K562 (cell line): ENCODE measurements around the gene CTRL. TPM values are rescaled to one million over a fixed set of nuclear protein-coding genes. Genes with fewer than 3 reads are reported as not detected.

Experiments used
- ATAC-seq: fragments of 200-7000 bp; cut with Tn5 transposase; 3 replicates; pipeline ENCODE4 v1.9.1; 2020; ENCODE audit warnings: moderate library complexity
- BruUV-seq: library from RNA; stranded (reverse); fragments of 400-500 nt; replicated peaks from 2 replicates; lab custom pipeline; 2021; lab: Mats Ljungman, UMichigan
- CTCF ChIA-PET: fragments of 300-600 bp; formaldehyde crosslinking; extraction: SDS; loops from one replicate; lab custom pipeline; 2021; ENCODE audit warnings: low intra/inter-chr PET ratio; lab: Yijun Ruan, JAX
- POLR2A ChIA-PET: fragments of 300-600, 350-650 bp; sonication (Branson Sonifier 250); formaldehyde crosslinking; extraction: SDS; loops from one replicate; lab custom pipeline; 2021; ENCODE audit warnings: antibody characterized with exemption, inconsistent platforms; lab: Yijun Ruan, JAX
- DNase-seq, 4 experiments: peaks; one replicate each; pipeline versions ENCODE4 v3.0.0 to v3.0.0-alpha.2; 2011 to 2018; ENCODE audit warnings: low spot score in 3 of 4, mixed read lengths in 3 of 4; ENCODE audit errors: extremely low read depth in 1 of 4
- FAIRE-seq: peaks from 2 replicates; lab custom pipeline; 2011; peaks lifted over from hg19 to GRCh38; lab: Jason Lieb, UNC
- H2AFZ ChIP-seq: 2 replicates; pipeline ENCODE4 v1.6.0; 2011; ENCODE audit warnings: low read depth, low read length, control low read depth, inconsistent platforms
- H3K27ac ChIP-seq: fragments of 200-600 bp; 3 replicates; pipeline ENCODE4 v1.8.0; 2011; ENCODE audit warnings: low read depth, mild to moderate bottlenecking, control low read depth, inconsistent platforms, low read length, moderate library complexity, mixed read lengths; ENCODE audit errors: extremely low read depth
- H3K27me3 ChIP-seq, 2 experiments: fragments of 300-600 bp in 1 of 2; 2 replicates in 1 of 2; 3 replicates in 1 of 2; pipeline versions ENCODE4 v1.6.0 to v1.8.0; 2011; ENCODE audit warnings: inconsistent platforms in 2 of 2, low read length in 2 of 2, mild to moderate bottlenecking in 1 of 2, mixed read lengths in 1 of 2, moderate library complexity in 1 of 2; ENCODE audit not compliant: control insufficient read depth in 2 of 2, insufficient read depth in 2 of 2
- H3K36me3 ChIP-seq: fragments of 300-600 bp; 3 replicates; pipeline ENCODE4 v1.8.0; 2011; ENCODE audit warnings: mild to moderate bottlenecking, low read length, inconsistent platforms; ENCODE audit not compliant: control insufficient read depth, insufficient read depth
- H3K4me1 ChIP-seq, 2 experiments: fragments of 200-600 bp in 1 of 2; replicated peaks in 1 of 2; 2 replicates in 1 of 2; 3 replicates in 1 of 2; pipeline versions ENCODE4 v1.5.1 to v1.8.0; 2011; ENCODE audit warnings: inconsistent platforms in 2 of 2, low read length in 2 of 2, mild to moderate bottlenecking in 1 of 2, mixed read lengths in 1 of 2, moderate library complexity in 1 of 2; ENCODE audit not compliant: control insufficient read depth in 2 of 2, insufficient read depth in 2 of 2
- H3K4me2 ChIP-seq: 2 replicates; pipeline ENCODE4 v1.6.1; 2011; ENCODE audit warnings: low read length, control low read depth, inconsistent platforms, mixed read lengths; ENCODE audit not compliant: insufficient read depth
- H3K4me3 ChIP-seq: fragments of 200-600 bp; sonication (generic), shearing (Covaris generic); 2 replicates; pipeline ENCODE4 v1.5.1; 2016; ENCODE audit warnings: control low read depth, inconsistent platforms
- H3K79me2 ChIP-seq: fragments of 200-600 bp; 3 replicates; pipeline ENCODE4 v1.8.0; 2011; ENCODE audit warnings: low read length, inconsistent platforms; ENCODE audit not compliant: control insufficient read depth, insufficient read depth
- H3K9ac ChIP-seq, 2 experiments: 2 replicates each; pipeline versions ENCODE4 v1.6.0 to v1.6.1; 2011; ENCODE audit warnings: low read depth in 2 of 2, low read length in 2 of 2, control low read depth in 1 of 2, inconsistent platforms in 1 of 2, mild to moderate bottlenecking in 1 of 2, mixed read lengths in 1 of 2; ENCODE audit not compliant: insufficient read depth in 1 of 2
- H3K9me1 ChIP-seq: one replicate; pipeline ENCODE4 v1.6.0; 2011; ENCODE audit warnings: inconsistent platforms, mild to moderate bottlenecking, low read length, moderate library complexity; ENCODE audit not compliant: control insufficient read depth, insufficient read depth
- H3K9me3 ChIP-seq: replicated peaks from 2 replicates; pipeline ENCODE4 v1.5.1; 2011; ENCODE audit warnings: low read depth, low read length, inconsistent platforms; ENCODE audit not compliant: control insufficient read depth, insufficient read depth
- H4K20me1 ChIP-seq: replicated peaks from 2 replicates; pipeline ENCODE4 v1.6.1; 2011; ENCODE audit warnings: low read length, inconsistent platforms, mixed read lengths; ENCODE audit not compliant: control insufficient read depth, insufficient read depth
- EGR1 ChIP-seq: fragments of 450-650 bp; conservative IDR thresholded peaks from 2 replicates; pipeline ENCODE4 v1.6.1; 2017; ENCODE audit warnings: mild to moderate bottlenecking
- GABPB1 ChIP-seq: sonication (generic); formaldehyde crosslinking; IDR thresholded peaks from 2 replicates; pipeline ENCODE4 v1.8.0; 2022; ENCODE audit warnings: mild to moderate bottlenecking, missing genetic modification reagents
- HDGF ChIP-seq: fragments of 450-650 bp; IDR thresholded peaks from 2 replicates; pipeline ENCODE4 v1.6.1; 2016
- KLF16 ChIP-seq: IDR thresholded peaks from 2 replicates; pipeline ENCODE4 v1.6.1; 2016; ENCODE audit warnings: antibody characterized with exemption
- RUNX1 ChIP-seq: sonication (generic); IDR thresholded peaks from 2 replicates; pipeline ENCODE4 v1.6.1; 2016; ENCODE audit warnings: antibody characterized with exemption, low read depth
- SP1 ChIP-seq: sonication (generic); formaldehyde crosslinking; IDR thresholded peaks from 2 replicates; pipeline ENCODE4 v1.8.1; 2022; ENCODE audit warnings: mild to moderate bottlenecking, missing genetic modification reagents
- SUPT5H ChIP-seq: fragments of 450-650 bp; IDR thresholded peaks from 2 replicates; pipeline ENCODE4 v1.6.1; 2016
- ZC3H8 ChIP-seq: fragments of 450-650 bp; IDR thresholded peaks from 2 replicates; pipeline ENCODE4 v1.6.1; 2017
- ZNF384 ChIP-seq: IDR thresholded peaks from 2 replicates; pipeline ENCODE4 v1.6.1; 2012; ENCODE audit warnings: low read depth, low read length, improper control_type of control experiment
- ZNF444 ChIP-seq: fragments of 250-450 bp; sonication (Bioruptor Pico); IDR thresholded peaks from 2 replicates; pipeline ENCODE4 v1.4.0; 2020; ENCODE audit warnings: mild to moderate bottlenecking, moderate library complexity
- WGBS: fragments of 100-300 bp; shearing (Covaris generic); methylation state at CpG from one replicate; pipeline ENCODE4 v1.1.6; 2016; ENCODE audit warnings: low coverage, mixed read lengths; ENCODE audit not compliant: insufficient coverage; ENCODE audit errors: missing lambda C conversion rate; 5-methylcytosine and 5-hydroxymethylcytosine counted together
- in situ Hi-C: fragments of 300-500 bp; cut with MboI; formaldehyde crosslinking; loops from 4 replicates; pipeline ENCODE4 v1.15.0; 2018; ENCODE audit warnings: inconsistent platforms, mixed read lengths
- intact Hi-C: fragments of 100-400 bp; cut with micrococcal nuclease; formaldehyde crosslinking; loops from 2 replicates; pipeline ENCODE4 v1.14.2; 2022
- polyA plus RNA-seq, 8 experiments: library from polyadenylated mRNA; depleted of rRNA in 4 of 8; stranded (reverse) in 5 of 8; unstranded in 3 of 8; fragments of >200 nt; fragmentation: Nextera tagmentation in 2 of 8; fragmentation: Illumina TruSeq in 1 of 8; extraction: Ambion mirVana in 2 of 8; extraction: Trizol in 1 of 8; gene quantifications; 2 replicates each; pipeline versions ENCODE4 v1.2.1 to v1.2.3, GENCODE V29; 2011 to 2014; ENCODE audit warnings: inconsistent platforms in 1 of 8, missing spikeins in 1 of 8
- total RNA-seq, 7 experiments: library from RNA; depleted of rRNA in 6 of 7; stranded (reverse); fragments of >200 nt in 6 of 7; fragmentation: Illumina TruSeq in 2 of 7; extraction: Trizol in 2 of 7; gene quantifications; 2 replicates each; pipeline versions ENCODE4 v1.2.1 to v1.2.3, GENCODE V29; 2011 to 2021; ENCODE audit warnings: low replicate concordance in 1 of 7

Gene CTRL
- total and polyA plus RNA-seq, 9 of the 15 experiments (the other 6 are each of a cell fraction or from before 2014, with no cell fraction given), result 1.4 to 5.6 (median 2.5) TPM

DNA sequence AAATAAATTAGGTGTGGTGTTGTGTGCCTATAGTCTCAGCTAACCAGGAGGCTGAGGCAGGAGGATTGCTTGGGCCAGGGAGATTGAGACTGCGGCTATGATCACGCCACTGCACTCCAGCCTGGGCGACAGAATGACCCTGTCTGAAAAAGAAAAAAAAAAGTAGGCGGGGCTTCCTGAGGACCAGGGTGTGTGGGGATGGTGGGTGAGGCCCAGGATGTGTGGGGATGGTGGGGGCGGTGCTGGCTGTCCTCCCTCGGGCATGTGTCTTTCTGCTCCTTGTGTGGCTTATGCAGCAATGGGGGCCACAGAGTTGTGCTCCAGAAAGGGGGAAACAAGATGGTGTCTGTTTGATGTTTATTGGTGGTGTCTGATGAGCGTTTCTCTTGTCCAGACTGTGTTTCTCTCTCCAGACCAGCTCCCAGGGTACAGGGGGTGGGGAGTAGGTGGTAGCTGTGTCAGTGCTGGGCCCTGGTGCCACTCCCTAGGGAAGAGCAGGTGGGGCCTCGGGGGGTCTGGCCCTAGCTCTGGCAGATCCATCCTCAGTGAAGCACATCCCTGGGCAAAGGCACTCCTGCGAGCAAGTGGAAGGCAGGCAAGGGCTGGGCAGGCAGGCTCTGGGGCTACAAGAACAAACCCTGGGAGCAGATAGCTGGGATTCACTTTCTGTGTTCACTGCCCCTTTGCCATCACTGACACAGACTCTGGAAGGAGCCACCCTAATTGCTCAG lies 10.0 kb upstream of the CTRL start:
- H3K9ac ChIP-seq, result peak overlapping the region in 1 of 2 experiments; percentile 63; a peak in 2 of 4 replicates
- TF ChIP-seq GABPB1 (0 out of 2 replicates have a peak, but pooled peaks have one; percentile 32), EGR1 (peak; percentile 71), SUPT5H (0 out of 2 replicates have a peak, but pooled peaks have one; percentile 29), ZNF384 (peak; percentile 62; the same call in 1 of the 2 replicates), ZC3H8 (no peak), ZNF444 (CRISPR knock-in tag) (no peak), RUNX1 (0 out of 2 replicates have a peak, but pooled peaks have one; percentile 23), HDGF (peak; percentile 45; the same call in 1 of the 2 replicates), SP1 (0 out of 2 replicates have a peak, but pooled peaks have one; percentile 13), KLF16 (no peak)
- TF ChIP-seq, all 486 proteins: peak for 7
- Histone ChIP-seq H4K20me1 (peaks cover 16% of the 10 kb centered on the region; the same call in 1 of the 2 replicates), H3K9me1 (no peaks in the 10 kb centered on the region), H2AFZ (no peak overlapping the region), H3K27me3 (no peaks in the 10 kb centered on the region), H3K4me2 (no peak overlapping the region), H3K79me2 (peaks cover 9% of the 10 kb centered on the region), H3K36me3 (peaks cover 62% of the 10 kb centered on the region; the same call in 2 of the 3 replicates), H3K9me3 (no peaks in the 10 kb centered on the region; the same call in 1 of the 2 replicates), H3K4me3 (no peak overlapping the region), H3K27ac (no peak overlapping the region), H3K4me1 (peaks cover 16 to 69% of the 10 kb centered on the region in 2 experiments)
- BruUV-seq, result no TSS peak
- ChIA-PET POLR2A (interaction anchor here (0.6 to 1.2 kb wide), 6 partner anchors 8 to 126 kb away, joined by 3 to 8 read pairs (median 4); partner anchors contain the start of gene CTRL), CTCF (interaction anchor here (1.4 kb wide), 1 partner anchor 125 kb away, joined by 6 read pairs; no protein-coding TSS in a partner anchor)
- in situ Hi-C loops, result no loop called here
- intact Hi-C loops, result no loop called here
- peak in 2 of 4 experiments; percentile 43 to 46 for DNase-seq
- no peak for FAIRE-seq
- ATAC-seq, result peak; percentile 21
- 58% methylated on average over 9 of the region's 9 CpGs for WGBS
